Breast epithelium (tissue), 4 donors: ENCODE results near the gene PTRH2. TPM values are rescaled to one million over a fixed set of nuclear protein-coding genes. Genes with fewer than 3 reads are reported as not detected.
A peak's percentile ranks its signal among the peaks of the same experiment; 100 is the strongest.

Experiments used
- DNase-seq, 2 donors: peaks; one replicate each; pipeline ENCODE4 v3.0.0-alpha.2; 2019; ENCODE audit warnings: low spot score in 2 of 2
- H3K27ac ChIP-seq, 2 donors: fragments of 200-600 bp; sonication (generic) in 1 of 2; one replicate each; pipeline ENCODE4 v1.5.1; 2016 to 2019; ENCODE audit warnings: mild to moderate bottlenecking in 1 of 2
- H3K27me3 ChIP-seq, 2 donors: fragments of 200-600 bp; sonication (generic) in 1 of 2; one replicate each; pipeline versions ENCODE4 v1.5.1 to v1.6.0; 2017 to 2019; ENCODE audit warnings: control low read depth in 1 of 2, mild to moderate bottlenecking in 1 of 2
- H3K36me3 ChIP-seq: fragments of 200-600 bp; one replicate; pipeline ENCODE4 v1.5.1; 2019
- H3K4me1 ChIP-seq, 2 donors: fragments of 200-600 bp; sonication (generic); one replicate each; pipeline ENCODE4 v1.5.1; 2016 to 2019; ENCODE audit warnings: control low read depth in 1 of 2
- H3K4me3 ChIP-seq, 3 donors: fragments of 200-600 bp; sonication (generic); 1 replicate in 2 of 3; 2 replicates in 1 of 3; pipeline ENCODE4 v1.5.1; 2016 to 2019; ENCODE audit warnings: mild to moderate bottlenecking in 3 of 3, moderate library complexity in 2 of 3
- H3K9me3 ChIP-seq, 2 donors: fragments of 200-600 bp; sonication (generic) in 1 of 2; one replicate each; pipeline ENCODE4 v1.5.1; 2016 to 2019; ENCODE audit warnings: control low read depth in 1 of 2
- CTCF ChIP-seq, 3 donors: fragments of 450-650 bp; IDR thresholded peaks; one replicate each; pipeline ENCODE4 v1.5.1; 2016 to 2017; ENCODE audit warnings: antibody characterized with exemption in 3 of 3, mild to moderate bottlenecking in 3 of 3, moderate library complexity in 3 of 3
- POLR2A ChIP-seq: fragments of 450-650 bp; IDR thresholded peaks from one replicate; pipeline ENCODE4 v1.6.1; 2016; ENCODE audit warnings: antibody characterized with exemption, mild to moderate bottlenecking, moderate library complexity
- POLR2AphosphoS5 ChIP-seq, 3 donors: sonication (generic); formaldehyde crosslinking; IDR thresholded peaks; one replicate each; pipeline ENCODE4 v1.6.1; 2017; ENCODE audit warnings: antibody characterized with exemption in 3 of 3
- intact Hi-C: fragments of 100-400 bp; cut with DNase I; formaldehyde crosslinking; loops from one replicate; pipeline ENCODE4 v1.15.1; 2023; ENCODE audit warnings: low total_unique reads
- total RNA-seq, 3 donors: library from RNA; depleted of rRNA; stranded (reverse); fragments of >200 nt; gene quantifications; one replicate each; pipeline ENCODE4 v1.1.0, GENCODE V29; 2016

The PTRH2 gene
- total RNA-seq, 3 donors from 2014 or later = 21.0 to 27.7 (median 26.5) TPM

DNA sequence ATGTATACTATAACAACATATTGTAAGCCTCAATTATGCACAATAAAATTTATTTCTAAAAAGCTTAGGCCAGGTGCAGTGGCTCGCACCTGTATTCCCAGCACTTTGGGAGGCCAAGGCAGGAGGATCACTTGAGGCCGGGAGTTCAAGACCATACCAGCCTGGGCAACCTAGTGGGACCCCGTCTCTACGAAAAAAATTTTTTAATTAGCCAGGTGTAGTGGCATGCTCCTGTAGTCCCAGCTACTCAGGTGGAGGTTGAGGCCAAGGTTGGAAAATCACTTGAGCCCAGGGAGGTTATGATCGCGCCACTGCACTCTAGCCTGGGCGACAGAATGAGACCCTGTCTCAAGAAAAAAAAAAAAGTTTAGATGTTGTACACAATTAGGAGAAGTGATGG lies 45.7 kb upstream of the PTRH2 start:
- no peak overlapping the region for H3K4me3 ChIP-seq
- H3K4me1 ChIP-seq = peaks cover 0 to 14% of the 10 kb centered on the region in 2 donors
- TF ChIP-seq POLR2A (no peak), POLR2AphosphoS5 (IDR thresholded peaks at IDR 0.05) (no peak), CTCF (IDR thresholded peaks at IDR 0.05) (no peak)
- intact Hi-C loops = no loop called here
- no peaks in the 10 kb centered on the region for H3K9me3 ChIP-seq
- no peaks in the 10 kb centered on the region for H3K36me3 ChIP-seq
- no peaks in the 10 kb centered on the region for H3K27me3 ChIP-seq
- no peak overlapping the region for H3K27ac ChIP-seq
- no peak for DNase-seq

DNA sequence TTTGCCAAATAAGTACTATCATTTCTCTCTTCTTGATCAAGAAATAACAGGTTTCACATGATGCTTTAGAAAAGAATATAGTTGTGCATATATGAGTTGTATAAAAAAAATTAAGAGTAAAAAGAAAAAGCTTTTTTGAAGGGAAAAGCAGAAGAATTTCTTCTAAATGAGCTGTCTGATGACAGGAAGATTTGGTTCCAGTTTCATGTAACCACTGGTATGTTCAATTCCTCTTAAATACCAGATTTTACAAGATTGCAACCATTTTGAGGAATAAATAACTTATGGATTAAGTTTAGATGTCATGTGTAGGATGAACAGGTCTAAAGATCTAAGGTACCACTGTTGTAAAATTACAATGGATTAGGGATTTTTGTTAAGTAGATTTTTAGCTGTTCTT lies 45.2 kb upstream of the PTRH2 start:
- DNase-seq = no peak
- Histone ChIP-seq H3K4me1 (peaks cover 0 to 14% of the 10 kb centered on the region in 2 donors), H3K4me3 (no peak overlapping the region), H3K27ac (no peak overlapping the region), H3K36me3 (no peaks in the 10 kb centered on the region), H3K9me3 (no peaks in the 10 kb centered on the region), H3K27me3 (no peaks in the 10 kb centered on the region)
- intact Hi-C loops = no loop called here
- no peak for TF ChIP-seq POLR2AphosphoS5 (IDR thresholded peaks at IDR 0.05)
- TF ChIP-seq POLR2A = no peak
- TF ChIP-seq CTCF (IDR thresholded peaks at IDR 0.05) = no peak

- no peak for DNase-seq
- Histone ChIP-seq H3K9me3 (no peaks in the 10 kb centered on the region), H3K36me3 (no peaks in the 10 kb centered on the region), H3K27me3 (no peaks in the 10 kb centered on the region), H3K4me1 (peaks cover 0 to 14% of the 10 kb centered on the region in 2 donors), H3K27ac (no peak overlapping the region), H3K4me3 (no peak overlapping the region)
- intact Hi-C loops = no loop called here
- TF ChIP-seq CTCF (IDR thresholded peaks at IDR 0.05) = no peak
- no peak for TF ChIP-seq POLR2A
- TF ChIP-seq POLR2AphosphoS5 (IDR thresholded peaks at IDR 0.05) = no peak
Measured at GRCh38 chr17:59751955-59752413, 44.8 kb upstream of the PTRH2 start.

DNA sequence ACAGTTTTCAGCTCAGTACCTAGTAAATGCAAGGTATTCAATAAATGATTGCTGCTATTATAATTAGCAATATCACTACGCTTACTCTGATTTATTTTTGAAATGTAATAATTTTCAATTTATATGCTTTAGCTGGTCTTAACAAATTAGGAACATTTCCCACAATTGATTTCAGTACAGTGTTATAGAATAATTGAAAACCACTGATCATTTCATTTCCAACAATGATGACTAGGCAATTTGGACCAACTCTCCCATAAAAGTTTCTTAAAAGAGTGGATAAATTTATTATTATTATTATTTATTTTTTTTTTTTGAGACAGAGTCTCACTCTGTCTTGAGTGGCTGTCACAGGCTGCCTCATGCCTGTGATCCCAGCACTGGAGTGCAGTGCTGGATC lies 41.4 kb upstream of the PTRH2 start:
- H3K27ac ChIP-seq = no peak overlapping the region
- H3K27me3 ChIP-seq = no peaks in the 10 kb centered on the region
- no peak overlapping the region for H3K4me3 ChIP-seq
- peaks cover 0 to 4% of the 10 kb centered on the region in 2 donors for H3K9me3 ChIP-seq
- intact Hi-C loops = no loop called here
- DNase-seq = no peak
- H3K4me1 ChIP-seq = no peaks in the 10 kb centered on the region
- TF ChIP-seq POLR2A (no peak), POLR2AphosphoS5 (IDR thresholded peaks at IDR 0.05) (no peak), CTCF (IDR thresholded peaks at IDR 0.05) (no peak)
- H3K36me3 ChIP-seq = no peaks in the 10 kb centered on the region

DNA sequence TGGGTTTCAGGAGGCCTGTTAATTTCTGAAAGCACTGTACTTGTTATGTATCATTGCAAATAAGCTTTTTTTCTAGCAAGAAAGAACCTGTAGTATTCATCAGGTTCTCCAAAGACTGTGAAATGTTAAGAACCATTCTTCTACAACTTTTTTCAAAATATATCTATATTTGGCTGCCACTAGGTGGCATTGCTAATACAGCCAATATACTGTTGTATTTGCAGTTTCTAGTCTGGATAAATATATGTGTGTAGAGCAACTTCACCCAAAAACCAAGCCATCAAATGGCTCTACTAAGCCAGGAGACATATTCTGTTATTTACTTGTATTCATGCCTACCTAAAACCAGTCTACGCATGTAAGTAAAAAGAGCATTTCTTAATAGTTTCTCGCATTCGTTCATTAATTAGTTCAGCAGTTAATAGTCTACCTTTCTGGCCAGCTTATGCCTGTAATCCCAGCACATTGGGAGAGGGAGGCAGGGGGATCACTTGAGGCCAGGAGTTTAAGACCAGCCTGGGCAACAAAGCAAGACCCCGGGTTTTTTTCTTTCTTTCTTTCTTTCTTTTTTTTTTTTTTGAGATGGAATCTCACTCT lies 39.7 kb upstream of the PTRH2 start:
- no peak overlapping the region for H3K4me3 ChIP-seq
- peaks cover 0 to 4% of the 10 kb centered on the region in 2 donors for H3K9me3 ChIP-seq
- no peaks in the 10 kb centered on the region for H3K27me3 ChIP-seq
- intact Hi-C loops = no loop called here
- H3K4me1 ChIP-seq = no peaks in the 10 kb centered on the region
- TF ChIP-seq CTCF (IDR thresholded peaks at IDR 0.05) = peak; percentile 41 to 56 (median 55)
- TF ChIP-seq POLR2A = no peak
- no peaks in the 10 kb centered on the region for H3K36me3 ChIP-seq
- no peak overlapping the region for H3K27ac ChIP-seq
- DNase-seq = no peak
